Measurements from ENCODE around the gene PMM1.
A peak's percentile ranks its signal among the peaks of the same experiment; 100 is the strongest.

PMM1 gene

GRCh38 chr22:41537203-41537602 is 52.4 kb downstream of the PMM1 start:
- no peak for ATAC-seq (ENCODE audit: insufficient read depth, low read depth)
- H2AFZ ChIP-seq (ENCODE audit: low read depth, low read length) = no peak overlapping the region
- no peak for TF ChIP-seq EZH2 (IDR thresholded peaks at IDR 0.05; ENCODE audit: borderline replicate concordance, low read depth, low read length, severe bottlenecking)
- no peak overlapping the region for H3K27ac ChIP-seq (ENCODE audit: low read length)
- DNase-seq = no peak
- H4K20me1 ChIP-seq (ENCODE audit: insufficient read depth, low read length) = peaks cover 51% of the 10 kb centered on the region
- peaks cover 18% of the 10 kb centered on the region for H3K4me1 ChIP-seq (ENCODE audit: insufficient read depth, low read length)
- peaks cover 44% of the 10 kb centered on the region for H3K79me2 ChIP-seq (ENCODE audit: insufficient read depth, low read length)
- no peak overlapping the region for H3K4me2 ChIP-seq (ENCODE audit: insufficient read depth, low read length)
- no peaks in the 10 kb centered on the region for H3K27me3 ChIP-seq (ENCODE audit: insufficient read depth, low read length, poor library complexity)
- H3K9me3 ChIP-seq (ENCODE audit: insufficient read depth, low read length, severe bottlenecking) = no peaks in the 10 kb centered on the region
- H3K9ac ChIP-seq (ENCODE audit: low read depth, low read length) = no peak overlapping the region
- H3K36me3 ChIP-seq (ENCODE audit: insufficient read depth, low read length) = peaks cover 61% of the 10 kb centered on the region
- no peak overlapping the region for H3K4me3 ChIP-seq (ENCODE audit: low read depth in 1 of 2, low read length in 2 of 2)

GRCh38 chr22:41535244-41535643 is 54.4 kb downstream of the PMM1 start:
- Histone ChIP-seq H3K4me1 (ENCODE audit: insufficient read depth, low read length) (no peaks in the 10 kb centered on the region), H3K36me3 (ENCODE audit: insufficient read depth, low read length) (peaks cover 70% of the 10 kb centered on the region), H3K4me2 (ENCODE audit: insufficient read depth, low read length) (no peak overlapping the region), H3K27ac (ENCODE audit: low read length) (no peak overlapping the region), H3K9me3 (ENCODE audit: insufficient read depth, low read length, severe bottlenecking) (no peaks in the 10 kb centered on the region), H2AFZ (ENCODE audit: low read depth, low read length) (no peak overlapping the region), H3K27me3 (ENCODE audit: insufficient read depth, low read length, poor library complexity) (no peaks in the 10 kb centered on the region), H3K9ac (ENCODE audit: low read depth, low read length) (no peak overlapping the region), H3K4me3 (ENCODE audit: low read depth in 1 of 2, low read length in 2 of 2) (no peak overlapping the region), H3K79me2 (ENCODE audit: insufficient read depth, low read length) (peaks cover 25% of the 10 kb centered on the region), H4K20me1 (ENCODE audit: insufficient read depth, low read length) (peaks cover 48% of the 10 kb centered on the region)
- DNase-seq (no peak), ATAC-seq (ENCODE audit: insufficient read depth, low read depth) (no peak)
- TF ChIP-seq EZH2 (IDR thresholded peaks at IDR 0.05; ENCODE audit: borderline replicate concordance, low read depth, low read length, severe bottlenecking) = no peak
- peak; percentile 29 for TF ChIP-seq CTCF (IDR thresholded peaks at IDR 0.05; ENCODE audit: borderline replicate concordance, extremely low read depth, low read length, poor library complexity, severe bottlenecking)

- no peak for DNase-seq
- no peaks in the 10 kb centered on the region for H3K4me1 ChIP-seq (ENCODE audit: insufficient read depth, low read length)
- H3K36me3 ChIP-seq (ENCODE audit: insufficient read depth, low read length) = peaks cover 68% of the 10 kb centered on the region
- peaks cover 15% of the 10 kb centered on the region for H3K79me2 ChIP-seq (ENCODE audit: insufficient read depth, low read length)
- H4K20me1 ChIP-seq (ENCODE audit: insufficient read depth, low read length) = peaks cover 41% of the 10 kb centered on the region
- TF ChIP-seq CTCF (IDR thresholded peaks at IDR 0.05; ENCODE audit: borderline replicate concordance, extremely low read depth, low read length, poor library complexity, severe bottlenecking) (no peak), EZH2 (IDR thresholded peaks at IDR 0.05; ENCODE audit: borderline replicate concordance, low read depth, low read length, severe bottlenecking) (no peak)
- ATAC-seq (ENCODE audit: insufficient read depth, low read depth) = no peak
- no peak overlapping the region for H2AFZ ChIP-seq (ENCODE audit: low read depth, low read length)
- H3K27ac ChIP-seq (ENCODE audit: low read length) = no peak overlapping the region
- no peak overlapping the region for H3K4me3 ChIP-seq (ENCODE audit: low read depth in 1 of 2, low read length in 2 of 2)
- no peaks in the 10 kb centered on the region for H3K27me3 ChIP-seq (ENCODE audit: insufficient read depth, low read length, poor library complexity)
- no peak overlapping the region for H3K4me2 ChIP-seq (ENCODE audit: insufficient read depth, low read length)
- no peak overlapping the region for H3K9ac ChIP-seq (ENCODE audit: low read depth, low read length)
- no peaks in the 10 kb centered on the region for H3K9me3 ChIP-seq (ENCODE audit: insufficient read depth, low read length, severe bottlenecking)
Measured at GRCh38 chr22:41534219-41534618, 55.4 kb downstream of the PMM1 start.

GRCh38 chr22:41532908-41533825 is 56.5 kb downstream of the PMM1 start:
- peak; percentile 58 for DNase-seq

More at GRCh38 chr22:41532908-41533825, 56.5 kb downstream of the PMM1 start:
- TF ChIP-seq CTCF (IDR thresholded peaks at IDR 0.05; ENCODE audit: borderline replicate concordance, extremely low read depth, low read length, poor library complexity, severe bottlenecking) = peak; percentile 76
- TF ChIP-seq EZH2 (IDR thresholded peaks at IDR 0.05; ENCODE audit: borderline replicate concordance, low read depth, low read length, severe bottlenecking) = no peak
- H3K27ac ChIP-seq (ENCODE audit: low read length) = no peak overlapping the region
- H3K27me3 ChIP-seq (ENCODE audit: insufficient read depth, low read length, poor library complexity) = no peaks in the 10 kb centered on the region
- no peak overlapping the region for H3K4me3 ChIP-seq (ENCODE audit: low read depth in 1 of 2, low read length in 2 of 2)
- H3K9me3 ChIP-seq (ENCODE audit: insufficient read depth, low read length, severe bottlenecking) = no peaks in the 10 kb centered on the region
- H3K36me3 ChIP-seq (ENCODE audit: insufficient read depth, low read length) = peaks cover 72% of the 10 kb centered on the region
- H3K4me1 ChIP-seq (ENCODE audit: insufficient read depth, low read length) = no peaks in the 10 kb centered on the region
- peaks cover 13% of the 10 kb centered on the region for H3K79me2 ChIP-seq (ENCODE audit: insufficient read depth, low read length)
- no peak overlapping the region for H3K4me2 ChIP-seq (ENCODE audit: insufficient read depth, low read length)
- no peak overlapping the region for H2AFZ ChIP-seq (ENCODE audit: low read depth, low read length)
- H4K20me1 ChIP-seq (ENCODE audit: insufficient read depth, low read length) = peaks cover 49% of the 10 kb centered on the region
- ATAC-seq (ENCODE audit: insufficient read depth, low read depth) = peak; percentile 69
- no peak overlapping the region for H3K9ac ChIP-seq (ENCODE audit: low read depth, low read length)
